Keratinocyte (primary cell): ENCODE measurements around the gene CDH16.

Experiments used
- EZH2 ChIP-seq: IDR thresholded peaks from one replicate; pipeline ENCODE4 v1.6.1; 2012; ENCODE audit warnings: inconsistent platforms, mild to moderate bottlenecking, low read length, moderate library complexity
- TF ChIP-seq, protein P1 (sequence below), 3 experiments: IDR thresholded peaks in 1 of 3; conservative IDR thresholded peaks in 1 of 3; optimal IDR thresholded peaks in 1 of 3; 2 replicates in 2 of 3; 3 replicates in 1 of 3; pipeline versions ENCODE3 to v1.5.1; 2011; ENCODE audit warnings: low read length in 3 of 3, mild to moderate bottlenecking in 3 of 3, moderate library complexity in 2 of 3, control low read depth in 1 of 3, inconsistent platforms in 1 of 3; ENCODE audit not compliant: insufficient read depth in 2 of 3; ENCODE audit errors: extremely low read depth in 1 of 3

- TF ChIP-seq, protein P1, sequence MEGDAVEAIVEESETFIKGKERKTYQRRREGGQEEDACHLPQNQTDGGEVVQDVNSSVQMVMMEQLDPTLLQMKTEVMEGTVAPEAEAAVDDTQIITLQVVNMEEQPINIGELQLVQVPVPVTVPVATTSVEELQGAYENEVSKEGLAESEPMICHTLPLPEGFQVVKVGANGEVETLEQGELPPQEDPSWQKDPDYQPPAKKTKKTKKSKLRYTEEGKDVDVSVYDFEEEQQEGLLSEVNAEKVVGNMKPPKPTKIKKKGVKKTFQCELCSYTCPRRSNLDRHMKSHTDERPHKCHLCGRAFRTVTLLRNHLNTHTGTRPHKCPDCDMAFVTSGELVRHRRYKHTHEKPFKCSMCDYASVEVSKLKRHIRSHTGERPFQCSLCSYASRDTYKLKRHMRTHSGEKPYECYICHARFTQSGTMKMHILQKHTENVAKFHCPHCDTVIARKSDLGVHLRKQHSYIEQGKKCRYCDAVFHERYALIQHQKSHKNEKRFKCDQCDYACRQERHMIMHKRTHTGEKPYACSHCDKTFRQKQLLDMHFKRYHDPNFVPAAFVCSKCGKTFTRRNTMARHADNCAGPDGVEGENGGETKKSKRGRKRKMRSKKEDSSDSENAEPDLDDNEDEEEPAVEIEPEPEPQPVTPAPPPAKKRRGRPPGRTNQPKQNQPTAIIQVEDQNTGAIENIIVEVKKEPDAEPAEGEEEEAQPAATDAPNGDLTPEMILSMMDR (optimal IDR thresholded peaks at IDR 0.05 in 1 of 3, IDR thresholded peaks at IDR 0.05 in 1 of 3, conservative IDR thresholded peaks at IDR 0.05 in 1 of 3; ENCODE audit: extremely low read depth in 1 of 3, insufficient read depth in 2 of 3, low read length in 3 of 3): no peak
- TF ChIP-seq EZH2: no peak
These were observed 29.1 kb downstream of the CDH16 start for GRCh38 chr16:66889622-66890021.
